NCI-H128 (cell line): ENCODE measurements around the gene NDC1.
"Not testable (repeated sequence)": the region's sequence is repeated elsewhere in the genome, so short reads cannot be mapped to it uniquely, and the experiment has no call there.

Source experiments
- DNase-seq: peaks from one replicate; lab custom pipeline; 2025; ENCODE audit not compliant: unreplicated experiment; lab: John Stamatoyannopoulos, UW

Gene NDC1

GRCh38 chr1:53766831-53767405 is 71.2 kb downstream of the NDC1 start:
- no peak for DNase-seq

- DNase-seq: no peak
These were observed 71.8 kb downstream of the NDC1 start for GRCh38 chr1:53766194-53766742.

GRCh38 chr1:53765657-53766056 is 72.4 kb downstream of the NDC1 start:
- DNase-seq: no peak

DNA sequence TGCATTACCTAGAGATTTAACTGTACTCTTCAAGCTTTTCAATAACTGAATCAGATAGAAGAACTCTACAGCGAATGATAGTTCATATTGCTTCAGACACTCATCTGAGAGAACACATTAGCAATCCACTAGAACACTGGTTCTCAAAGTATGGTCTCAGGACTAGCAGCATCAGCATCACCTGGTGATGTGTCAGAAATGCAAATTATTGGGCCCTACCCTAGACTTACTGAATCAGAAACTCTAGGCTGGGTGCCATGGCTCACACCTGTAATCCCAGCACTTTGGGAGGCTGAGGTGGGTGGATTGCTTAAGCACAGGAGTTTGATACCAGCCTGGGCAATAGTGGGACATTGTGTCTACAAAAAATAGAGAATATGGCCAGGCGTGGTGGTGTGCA is 74.2 kb downstream of the NDC1 start:
- DNase-seq: no peak

GRCh38 chr1:53763461-53763860 is 74.6 kb downstream of the NDC1 start:
- no peak for DNase-seq

DNA sequence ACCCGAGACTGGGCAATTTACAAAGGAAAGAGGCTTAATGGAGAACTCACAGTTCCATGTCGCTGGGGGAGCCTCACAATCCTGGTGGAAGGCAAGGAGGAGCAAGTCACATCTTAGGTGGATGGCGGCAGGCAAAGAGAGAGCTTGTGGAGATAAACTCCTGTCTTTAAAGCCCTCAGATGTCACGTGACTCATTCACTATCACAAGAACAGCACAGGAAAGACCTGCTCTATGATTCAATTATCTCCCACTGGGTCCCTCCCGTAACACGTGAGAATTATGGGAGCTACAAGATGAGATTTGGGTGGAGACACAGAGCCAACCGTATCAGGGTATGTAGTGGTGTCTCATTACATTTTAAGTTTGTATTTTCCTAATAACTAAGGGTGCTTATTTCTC is 77.6 kb downstream of the NDC1 start:
- DNase-seq: not testable (repeated sequence)

- DNase-seq: no peak
These were observed 82.2 kb downstream of the NDC1 start for GRCh38 chr1:53755874-53756273.

DNA sequence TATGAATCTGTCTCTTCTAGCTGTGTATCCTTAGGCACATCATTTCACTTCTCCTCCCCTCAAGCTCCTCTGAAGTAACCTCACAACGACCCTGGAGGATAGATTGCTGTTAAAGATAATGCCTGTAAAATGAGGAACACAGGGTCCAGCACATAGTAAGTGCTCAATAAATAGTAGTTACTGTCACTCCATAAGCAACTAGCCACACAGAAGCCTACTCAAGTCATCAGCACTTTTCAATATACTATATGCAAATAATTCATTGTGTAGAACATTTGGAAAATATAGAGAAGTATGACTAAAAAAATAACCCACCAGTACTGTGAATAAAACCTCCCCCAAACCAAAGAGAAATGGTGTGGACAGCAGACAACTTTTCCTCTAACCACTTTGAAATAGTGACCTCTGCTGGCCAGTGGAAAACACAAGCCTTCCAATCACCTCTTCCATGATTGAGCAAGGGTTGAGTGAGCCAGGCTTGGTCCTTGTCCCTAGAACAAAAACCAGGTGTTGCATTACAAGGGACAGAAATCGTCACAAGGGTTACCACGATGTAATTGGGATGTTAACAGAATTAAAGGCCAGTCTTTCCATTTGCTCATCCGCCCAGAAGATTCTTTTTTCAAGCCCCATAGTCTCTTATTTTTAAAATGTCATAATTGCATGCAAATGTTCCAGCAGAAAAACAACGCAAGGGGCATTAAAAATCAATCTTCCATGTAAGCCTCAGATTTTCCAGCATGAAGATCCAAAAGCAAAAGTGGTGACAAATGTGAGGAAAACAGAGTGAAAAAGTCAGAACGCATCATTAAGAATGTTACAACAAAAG is 83.4 kb downstream of the NDC1 start:
- DNase-seq: peak; percentile 21

DNA sequence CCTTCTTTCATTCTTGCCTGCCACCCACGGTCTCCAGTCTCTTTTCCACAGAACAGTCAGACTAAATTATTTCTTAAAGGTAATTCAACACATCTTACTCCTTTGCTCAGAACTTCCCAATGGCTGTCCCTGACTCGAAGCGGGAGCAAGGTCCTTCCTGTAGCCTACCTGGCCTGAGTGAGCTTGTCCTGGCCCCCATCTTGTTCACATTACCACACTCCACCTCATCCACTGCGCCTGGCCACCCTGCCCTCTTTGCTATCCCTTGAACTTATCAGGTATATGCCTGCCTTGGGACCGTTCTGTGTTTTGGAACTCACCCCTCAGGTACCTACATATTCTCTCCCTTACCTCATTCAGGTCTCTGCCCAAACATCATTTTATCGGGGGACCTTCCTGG is 85.8 kb downstream of the NDC1 start:
- no peak for DNase-seq

DNA sequence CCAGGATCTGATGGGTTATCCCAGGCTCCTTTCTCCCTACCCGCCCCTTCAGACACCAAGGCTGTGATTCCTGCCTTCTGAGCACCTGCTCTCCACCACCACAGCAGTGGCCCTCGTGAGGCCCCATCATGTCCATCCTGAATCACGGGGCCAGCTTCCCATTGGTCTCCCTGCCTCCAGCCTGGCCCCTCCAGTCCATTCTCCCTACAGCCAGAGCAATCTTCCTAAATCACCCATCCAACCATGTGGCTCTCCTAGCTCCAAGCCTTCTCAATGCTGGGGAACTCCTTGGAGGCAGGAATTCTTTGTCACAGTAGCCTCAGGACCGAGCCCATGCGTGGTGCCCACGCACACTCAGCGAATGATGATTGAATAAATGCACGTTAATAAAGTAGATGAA is 90.3 kb downstream of the NDC1 start:
- DNase-seq: no peak

GRCh38 chr1:53740621-53741105 is 97.4 kb downstream of the NDC1 start:
- no peak for DNase-seq

- DNase-seq: peak; percentile 74
These were observed 98.9 kb downstream of the NDC1 start, which contains the start of gene GLIS1 for GRCh38 chr1:53739109-53739681. Gene GLIS1 (minus strand): TSS chr1:53739164. CDS start chr1:53738064, 1,100 bp downstream.

DNA sequence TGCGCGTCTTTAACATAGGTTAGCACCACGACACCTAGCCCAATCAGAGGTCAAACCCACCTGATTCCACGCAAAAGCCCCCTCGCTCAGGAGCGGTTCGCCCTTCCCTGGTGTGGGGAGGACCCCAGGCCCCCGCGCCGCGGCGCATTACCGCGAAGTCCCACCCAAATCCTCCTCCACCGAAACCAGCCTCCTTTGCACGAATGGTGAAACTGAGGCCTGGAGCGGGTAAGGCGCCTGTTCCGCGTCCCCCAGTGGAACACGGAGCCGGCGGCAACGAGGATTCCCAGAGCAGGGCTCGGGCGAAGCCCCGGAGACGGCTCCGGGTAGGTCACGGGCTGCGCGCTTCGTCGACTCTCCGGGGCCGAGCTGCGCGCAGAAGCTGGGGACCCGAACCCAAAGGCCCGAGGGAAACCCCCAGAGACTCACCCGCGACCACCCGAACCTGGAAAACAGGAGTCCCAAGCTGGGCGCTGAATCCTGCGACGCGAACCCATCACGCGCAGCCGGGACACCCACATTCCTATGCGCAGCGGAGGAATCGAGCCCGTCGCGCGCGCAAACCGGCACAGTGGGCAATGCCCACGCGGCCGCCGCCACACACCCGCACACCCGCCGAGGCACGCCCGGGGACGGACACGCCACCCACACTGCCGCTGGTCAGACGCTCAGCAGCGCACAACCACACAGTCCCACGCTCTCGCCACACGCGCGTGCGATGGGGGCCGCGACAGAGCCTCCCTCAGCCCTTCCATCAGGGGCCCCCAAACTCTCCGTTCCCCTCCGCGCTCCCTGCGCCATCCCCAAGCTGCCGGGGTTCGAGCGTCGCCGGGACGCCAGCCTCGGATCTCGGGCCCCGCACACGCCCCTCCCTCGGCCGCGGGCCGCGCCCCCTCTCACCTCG is 99.6 kb downstream of the NDC1 start:
- DNase-seq: no peak

- no peak for DNase-seq
These were observed 100.4 kb downstream of the NDC1 start for GRCh38 chr1:53737648-53738204.

DNA sequence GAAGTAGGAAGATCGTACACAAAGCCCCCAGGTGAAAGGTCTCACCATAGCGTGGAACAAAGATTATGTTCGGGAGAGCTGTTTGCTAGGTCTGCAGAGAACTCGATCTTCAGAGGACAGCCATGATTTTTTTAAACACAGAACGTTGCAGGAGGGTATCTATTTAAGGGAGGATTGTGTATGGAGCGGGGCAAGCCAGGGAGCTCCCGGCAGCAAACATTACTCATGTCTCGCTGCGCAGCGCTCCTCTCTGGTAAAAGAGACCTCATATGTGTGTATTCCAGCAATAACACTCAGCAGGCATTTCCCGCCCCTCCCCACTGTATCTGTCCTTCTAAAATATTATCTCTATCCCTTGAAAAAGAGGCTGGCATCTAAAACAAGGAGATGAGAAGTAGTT is 101.8 kb downstream of the NDC1 start:
- DNase-seq: no peak

DNA sequence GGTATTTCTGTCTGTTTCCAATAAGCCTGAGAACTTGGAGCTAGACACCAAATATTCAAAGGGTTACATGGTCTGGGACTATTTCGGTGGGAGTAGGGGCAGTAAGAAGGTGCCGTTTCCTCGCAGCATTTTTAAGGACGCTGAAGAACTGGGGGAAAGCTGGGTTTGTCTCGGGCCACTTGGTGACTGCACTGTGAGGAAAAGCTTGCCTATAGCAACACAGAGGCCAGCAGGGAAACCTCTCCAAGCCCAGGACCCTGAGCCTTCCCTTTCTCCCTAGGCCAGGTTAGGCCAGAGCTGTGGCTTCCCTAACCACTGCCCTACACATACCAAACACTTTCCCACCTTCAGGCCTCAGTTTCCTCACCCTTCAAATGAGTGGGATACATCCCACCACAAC is 102.4 kb downstream of the NDC1 start:
- no peak for DNase-seq

GRCh38 chr1:53735261-53735660 is 102.8 kb downstream of the NDC1 start:
- no peak for DNase-seq

- DNase-seq: no peak
These were observed 103.4 kb downstream of the NDC1 start for GRCh38 chr1:53734650-53735211.

DNA sequence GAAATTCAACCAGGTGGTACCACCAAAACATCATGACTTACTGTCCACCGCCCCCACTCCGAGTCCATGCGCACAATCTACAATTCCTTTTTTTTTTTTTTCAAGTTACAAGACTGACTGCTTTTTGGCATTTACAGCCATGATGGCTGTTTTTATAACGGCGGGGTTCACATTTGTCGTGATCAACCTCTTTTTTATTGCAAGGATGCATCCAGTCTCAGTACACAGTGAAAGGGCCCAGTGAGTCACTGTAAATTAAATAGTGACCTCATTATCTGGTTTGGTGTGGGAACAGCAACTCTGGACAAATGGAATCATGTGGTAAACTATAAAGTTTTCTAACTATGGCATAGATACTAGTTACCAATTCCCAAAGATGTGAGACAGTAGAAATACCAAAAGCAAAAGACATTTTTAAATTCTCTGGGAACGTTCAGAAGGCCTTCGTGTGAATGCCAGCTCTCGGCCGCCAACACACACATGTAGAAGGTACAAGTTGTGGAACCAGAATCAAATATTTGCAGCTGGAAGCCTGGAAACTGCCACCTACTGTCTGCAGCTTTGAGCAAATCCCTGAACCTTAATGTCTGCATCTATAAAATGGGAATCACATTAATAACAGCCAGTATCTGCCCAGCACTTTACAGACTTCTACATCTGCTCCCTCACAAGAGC is 104.0 kb downstream of the NDC1 start:
- DNase-seq: no peak
